T-helper 2 cell treated with Interferon-gamma antibody and Interleukin-4, amounts not matched to agents 100 ng/mL and 5 ng/mL, for 36 hours (primary cell): ENCODE results near the gene TCN2. TPM values are rescaled to one million over a fixed set of nuclear protein-coding genes. Genes with fewer than 3 reads are reported as not detected.

Source experiments
- intact Hi-C: fragments of 100-400 bp; cut with micrococcal nuclease; formaldehyde crosslinking; loops from one replicate; pipeline ENCODE4 v1.15.1; 2023
- total RNA-seq: library from RNA; stranded (reverse); gene quantifications from 2 replicates; pipeline ENCODE4 v1.2.3, GENCODE V29; 2022

TCN2 gene
- total RNA-seq, 1 donor from 2014 or later = 1.00 TPM

DNA sequence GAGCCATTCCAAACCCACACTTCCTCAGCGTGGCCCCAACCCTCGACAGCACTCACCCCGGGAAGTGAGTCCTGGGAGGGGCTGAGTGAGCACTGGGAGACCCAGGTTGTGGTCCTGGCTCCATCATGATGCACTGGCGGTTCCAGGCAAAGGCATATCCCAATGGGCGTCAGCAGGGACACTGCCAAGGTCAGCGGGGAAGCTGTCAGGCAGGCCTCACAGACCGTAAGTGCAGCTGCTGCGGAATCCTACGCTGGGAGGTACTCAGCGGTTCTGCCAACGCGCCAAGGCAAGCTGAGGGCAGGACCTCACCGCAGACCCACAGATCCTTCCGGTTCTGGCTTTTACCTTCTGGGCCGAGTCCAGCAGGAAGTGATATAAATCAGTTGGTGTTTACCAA lies 31.1 kb upstream of the TCN2 start:
- intact Hi-C loops = no loop called here

DNA sequence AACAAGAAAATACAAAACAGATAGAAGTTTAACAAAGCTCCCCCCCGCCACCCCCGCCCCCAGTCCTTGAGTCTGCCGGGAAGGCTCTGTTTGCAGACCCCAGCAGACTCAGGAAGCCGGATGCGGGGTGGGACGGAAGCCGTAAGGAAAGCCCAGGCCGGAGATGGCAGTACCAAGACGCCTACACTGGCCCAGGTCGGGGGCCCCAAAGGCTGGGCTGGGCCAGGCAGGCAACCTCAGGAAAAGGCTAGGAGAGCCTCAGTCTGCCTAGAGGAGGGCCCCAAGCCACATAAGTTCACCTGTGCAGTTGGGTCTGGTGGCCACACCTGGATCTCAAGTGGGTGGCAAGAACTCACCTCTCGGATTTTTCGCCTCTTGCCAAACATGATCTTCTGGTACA lies 28.5 kb upstream of the TCN2 start:
- intact Hi-C loops = no loop called here

DNA sequence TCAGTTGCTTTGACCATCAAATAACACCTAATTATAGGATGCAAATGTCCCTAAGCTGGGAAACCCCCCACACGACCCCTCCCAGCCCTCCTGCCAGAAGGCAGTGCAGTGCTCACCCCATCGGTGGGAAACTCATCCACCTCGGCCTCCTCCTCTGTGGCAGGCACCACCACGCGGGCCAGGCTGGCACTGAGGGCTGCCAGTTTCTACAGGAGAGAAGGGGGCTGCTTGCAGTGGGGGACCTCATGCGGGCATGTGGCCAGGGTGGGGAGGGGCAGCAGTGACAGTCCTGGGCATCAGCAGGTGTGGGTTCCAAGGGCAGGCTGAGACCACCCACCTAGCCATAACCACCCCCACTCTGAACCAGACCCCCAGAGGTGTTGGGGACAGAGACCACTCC lies 26.1 kb upstream of the TCN2 start:
- intact Hi-C loops = no loop called here

DNA sequence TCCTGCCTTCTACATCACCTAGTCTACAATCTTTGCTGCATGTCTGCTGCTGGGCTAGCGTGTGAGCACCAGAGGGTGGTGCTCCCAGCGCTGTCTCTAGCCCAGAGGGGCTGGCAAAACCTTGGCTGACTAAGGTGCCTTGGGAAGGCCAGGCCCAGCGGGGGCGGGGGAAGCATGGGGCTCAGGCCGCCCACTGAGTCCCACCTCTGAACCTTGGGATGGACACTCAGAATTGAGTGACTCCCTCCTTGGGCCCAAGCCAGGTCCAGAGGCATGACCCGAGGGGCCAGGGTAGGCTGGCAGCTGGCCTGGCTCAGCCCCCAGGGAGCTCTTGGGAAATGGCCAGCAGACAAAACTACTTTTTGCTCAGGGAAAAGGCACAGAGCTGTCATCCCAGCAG lies 24.9 kb upstream of the TCN2 start:
- intact Hi-C loops = no loop called here

DNA sequence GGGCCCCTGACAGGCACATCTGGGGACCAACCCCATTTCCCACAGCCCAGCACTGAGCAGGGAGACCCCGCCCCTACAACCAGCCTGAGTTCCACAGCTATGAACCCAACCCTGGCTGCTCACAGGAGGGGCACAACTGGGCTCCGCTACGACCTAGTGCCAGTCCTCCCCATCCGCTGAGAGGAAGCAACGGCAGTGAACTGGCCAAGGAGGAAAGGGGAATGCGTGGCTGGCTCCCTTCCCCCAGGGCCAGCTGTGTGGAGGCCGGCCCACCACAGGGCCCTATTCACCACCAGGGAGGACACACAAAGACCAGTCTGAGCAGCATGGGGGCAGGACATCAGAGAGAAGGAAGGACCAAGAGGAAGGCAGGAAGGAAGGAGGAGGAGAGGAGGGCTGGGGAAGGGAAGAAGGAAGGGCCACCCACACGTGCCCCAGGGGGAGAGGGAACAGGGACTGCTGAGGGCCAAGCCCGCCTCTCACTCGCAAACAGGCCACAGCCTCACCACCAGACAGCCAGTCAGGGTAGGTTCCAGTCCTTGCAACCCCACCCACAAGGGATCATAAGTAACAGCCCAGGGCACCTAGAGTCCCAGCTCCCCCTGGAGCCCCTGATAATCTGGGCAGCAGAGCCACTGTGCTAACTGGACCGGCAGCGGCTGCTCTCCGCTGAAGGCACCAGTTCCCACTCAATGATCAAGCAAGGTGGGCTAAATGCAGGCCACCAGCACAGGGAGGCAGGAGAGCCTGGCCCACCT lies 24.0 kb upstream of the TCN2 start:
- intact Hi-C loops = no loop called here

DNA sequence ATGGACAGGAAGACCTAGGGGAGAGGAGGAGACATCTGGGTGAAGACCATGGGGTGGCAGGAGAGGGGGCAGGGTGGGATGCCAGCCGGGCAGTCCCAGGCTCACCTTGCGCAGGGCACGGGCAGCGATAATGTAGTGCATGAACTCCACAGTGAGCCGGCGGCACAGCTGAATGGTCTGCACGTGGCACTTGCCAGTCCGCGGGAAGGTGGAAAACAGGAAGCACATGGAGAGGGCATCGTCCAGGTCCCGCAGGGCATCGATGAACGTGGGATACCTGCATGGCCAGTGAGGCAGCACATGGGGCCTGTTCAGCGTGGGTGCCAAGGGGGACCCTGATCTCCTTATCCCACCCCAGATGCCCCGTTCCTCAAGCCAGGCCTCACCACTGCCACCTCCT lies 22.5 kb upstream of the TCN2 start:
- intact Hi-C loops = no loop called here

DNA sequence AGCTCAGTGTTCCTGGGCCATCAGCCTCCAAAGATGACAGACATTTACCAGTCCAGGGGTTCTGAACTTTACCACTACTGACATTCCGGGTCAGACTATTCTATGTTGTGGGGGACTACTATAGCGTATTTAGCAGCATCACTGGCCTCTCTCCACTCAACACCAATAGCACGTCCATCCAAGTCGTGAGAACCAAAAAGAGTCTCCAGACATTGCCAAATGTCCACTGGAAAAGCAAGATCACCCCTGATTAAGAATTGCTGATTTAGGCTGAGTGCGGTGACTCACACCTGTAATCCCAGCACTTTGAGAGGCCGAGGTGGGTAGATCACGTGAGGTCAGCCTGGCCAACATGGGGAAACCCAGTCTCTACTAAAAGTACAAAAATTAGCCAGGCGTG lies 20.6 kb upstream of the TCN2 start:
- intact Hi-C loops = no loop called here

DNA sequence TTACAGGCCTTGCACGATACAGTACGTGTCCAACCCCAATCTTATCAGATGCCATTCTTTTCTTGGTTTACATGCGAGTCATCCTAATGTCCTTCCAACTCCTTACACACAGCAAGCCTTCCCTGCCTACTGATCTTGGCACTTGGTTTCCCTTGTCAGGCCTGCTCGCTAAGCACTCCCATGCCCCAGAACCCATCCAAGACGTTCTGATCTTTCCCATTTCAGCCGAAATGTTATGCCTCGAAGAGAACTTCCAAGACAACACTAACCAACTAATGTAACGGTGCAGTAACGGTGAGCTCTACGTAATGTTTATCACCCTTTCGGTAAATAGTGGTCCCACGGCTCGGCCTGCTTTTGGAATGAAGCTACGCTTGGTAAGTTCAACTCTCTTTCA lies 15.8 kb upstream of the TCN2 start:
- intact Hi-C loops = loop anchor here (5.0 kb wide), 1 partner anchor 76 kb away; the partner anchor contains the start of gene DUSP18

DNA sequence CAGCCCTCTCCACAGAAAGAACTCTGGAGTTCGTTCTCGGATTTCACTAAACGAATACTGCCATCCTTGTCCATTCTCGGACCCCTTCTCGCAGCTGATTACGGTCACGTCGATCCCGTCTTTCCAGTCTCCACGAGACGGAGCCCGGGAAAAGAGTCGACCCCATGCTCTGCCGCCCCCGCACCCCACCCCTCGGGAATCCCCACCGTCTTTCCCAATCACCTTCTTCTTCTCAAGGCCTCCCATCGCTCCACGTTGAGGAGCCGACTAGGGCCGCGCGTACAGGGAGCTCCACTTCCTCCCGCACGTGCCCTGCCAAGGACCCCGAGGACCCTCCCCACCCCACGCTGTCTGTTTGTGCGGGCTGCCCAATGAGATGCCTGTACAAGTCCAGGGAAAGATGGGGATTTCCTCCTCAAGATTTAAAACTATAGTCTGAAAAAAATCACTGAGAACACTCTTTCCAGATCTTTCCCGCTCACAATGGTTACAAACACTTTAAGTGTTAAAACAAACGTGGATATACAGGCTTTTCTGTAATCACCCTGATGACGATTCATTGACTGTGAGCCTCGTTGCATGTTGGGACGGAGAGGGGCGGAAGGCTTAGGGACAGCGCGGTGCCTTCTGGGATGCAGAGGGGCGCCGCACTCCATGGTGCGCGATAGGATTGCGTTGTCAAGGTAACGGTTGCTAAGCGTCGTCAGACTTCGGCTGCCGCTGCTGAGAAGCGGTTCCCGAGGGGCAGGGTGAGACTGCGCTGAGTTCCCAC lies 15.2 kb upstream of the TCN2 start, which contains the start of gene PES1:
Gene PES1 (minus strand): TSS at position 323 of the 772 bp plus-strand sequence. CDS start 77 bp downstream, at position 246.
- intact Hi-C loops = loop anchor here (2.0 to 5.0 kb wide), 3 partner anchors 15 to 753 kb away; partner anchors contain the start of genes ASCC2, DUSP18 and TCN2

DNA sequence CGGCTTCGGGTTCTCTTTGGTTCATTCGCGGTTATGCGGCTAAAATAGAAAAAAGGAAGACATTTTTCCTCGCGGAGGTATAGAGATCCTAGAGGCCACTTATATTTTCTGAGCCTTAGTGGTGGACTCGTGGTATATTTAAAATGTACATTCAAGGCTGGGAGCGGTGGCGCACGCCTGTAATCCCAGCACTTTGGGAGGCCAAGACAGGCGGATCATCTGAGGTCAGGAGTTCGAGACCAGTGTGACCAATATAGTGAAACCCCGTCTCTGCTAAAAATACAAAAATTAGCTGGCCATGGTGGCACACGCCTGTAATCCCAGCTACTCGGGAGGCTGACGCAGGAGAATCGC lies 14.6 kb upstream of the TCN2 start:
- intact Hi-C loops = loop anchor here (2.0 to 5.0 kb wide), 3 partner anchors 14 to 754 kb away; partner anchors contain the start of genes ASCC2, DUSP18 and TCN2

DNA sequence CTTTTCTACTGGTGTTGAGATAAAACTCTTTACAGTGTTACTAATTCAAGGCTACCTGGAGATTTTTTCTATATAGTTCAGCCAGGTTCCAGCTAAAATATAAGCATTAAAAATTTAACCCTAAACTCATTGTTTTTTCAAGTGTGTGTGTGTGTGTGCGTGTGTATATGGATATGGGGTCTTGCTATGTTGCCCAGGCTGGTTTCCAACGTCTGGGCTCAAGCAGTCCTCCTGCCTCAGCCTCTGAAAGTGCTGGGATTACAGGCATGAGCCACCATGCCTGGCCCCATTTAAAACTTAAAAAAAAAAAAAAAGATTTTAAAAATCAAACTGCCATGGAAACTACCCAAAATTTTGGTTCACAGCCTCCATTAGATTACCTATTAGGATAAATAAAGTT lies 10.8 kb upstream of the TCN2 start:
- intact Hi-C loops = no loop called here

DNA sequence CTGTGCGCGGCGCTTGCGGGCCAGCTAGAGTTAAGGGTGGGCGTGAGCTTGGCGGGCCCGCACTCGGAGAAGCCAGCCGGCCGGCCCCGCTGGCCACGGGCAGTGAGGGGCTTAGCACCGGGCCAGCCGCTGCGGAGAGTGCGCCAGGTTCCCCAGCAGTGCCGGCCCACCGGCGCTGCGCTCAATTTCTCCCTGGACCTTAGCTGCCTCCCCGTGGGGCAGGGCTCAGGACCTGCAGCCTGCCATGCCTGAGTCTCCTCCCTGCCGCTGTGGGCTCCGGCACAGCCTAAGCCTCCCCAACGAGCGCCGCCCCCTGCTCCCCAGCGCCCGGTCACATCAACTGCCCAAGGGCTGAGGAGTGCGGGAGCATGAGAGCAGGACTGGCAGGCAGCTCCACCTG lies 10.1 kb upstream of the TCN2 start:
- intact Hi-C loops = no loop called here

DNA sequence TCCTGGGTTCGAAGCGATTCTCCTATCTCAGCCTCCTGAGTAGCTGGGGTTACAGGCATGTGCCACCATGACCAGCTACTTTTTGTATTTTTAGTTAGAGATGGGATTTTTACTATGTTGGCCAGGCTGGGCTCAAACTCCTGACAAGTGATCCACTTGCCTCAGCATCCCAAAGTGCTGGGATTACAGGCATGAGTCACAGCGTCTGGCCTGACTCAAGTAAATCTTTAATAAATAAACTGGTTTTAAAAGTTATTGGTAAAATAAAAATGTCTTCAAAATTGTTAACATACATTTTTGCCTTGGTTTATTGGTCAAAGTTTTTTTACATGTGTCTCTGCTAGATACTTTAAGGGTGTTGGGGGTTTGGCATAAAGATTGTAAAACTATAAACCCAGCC lies 8.0 kb upstream of the TCN2 start:
- intact Hi-C loops = no loop called here

DNA sequence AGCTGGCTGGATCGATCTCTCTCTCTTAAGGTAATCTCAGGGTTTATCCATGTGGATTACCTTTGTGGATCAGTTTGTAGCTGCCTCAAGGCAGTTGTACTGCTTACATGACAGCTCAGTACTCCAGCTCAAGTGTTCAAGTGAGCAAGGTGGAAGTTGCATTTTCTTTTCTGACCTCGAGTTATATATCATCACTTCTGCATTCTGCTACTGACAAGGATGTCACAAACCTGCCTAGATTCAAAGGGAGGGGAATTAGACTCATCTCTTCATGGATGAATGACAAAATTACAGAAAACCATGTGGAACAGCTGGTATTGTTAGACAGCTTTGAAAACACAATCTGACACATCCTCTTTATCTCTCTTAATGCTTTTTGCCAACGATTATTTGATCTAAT lies 6.1 kb upstream of the TCN2 start:
- intact Hi-C loops = no loop called here

DNA sequence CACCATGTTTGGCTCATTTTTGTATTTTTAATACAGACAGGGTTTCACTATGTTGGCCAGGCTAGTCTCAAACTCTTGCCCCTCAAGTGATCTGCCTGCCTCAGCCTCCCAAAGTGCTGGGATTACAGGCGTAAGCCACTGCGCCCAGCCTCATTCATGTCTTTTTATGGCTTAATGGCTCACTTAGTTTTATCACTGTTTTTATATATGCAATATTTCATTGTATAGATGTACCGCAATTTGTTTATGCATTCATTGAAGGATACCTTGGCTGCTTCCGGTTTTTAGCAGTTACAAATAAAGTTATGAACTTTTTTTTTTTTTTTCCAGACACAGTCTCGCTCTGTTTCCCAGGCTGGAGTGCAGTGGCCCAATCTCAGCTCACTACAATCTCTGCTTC lies 5.5 kb upstream of the TCN2 start:
- intact Hi-C loops = no loop called here

DNA sequence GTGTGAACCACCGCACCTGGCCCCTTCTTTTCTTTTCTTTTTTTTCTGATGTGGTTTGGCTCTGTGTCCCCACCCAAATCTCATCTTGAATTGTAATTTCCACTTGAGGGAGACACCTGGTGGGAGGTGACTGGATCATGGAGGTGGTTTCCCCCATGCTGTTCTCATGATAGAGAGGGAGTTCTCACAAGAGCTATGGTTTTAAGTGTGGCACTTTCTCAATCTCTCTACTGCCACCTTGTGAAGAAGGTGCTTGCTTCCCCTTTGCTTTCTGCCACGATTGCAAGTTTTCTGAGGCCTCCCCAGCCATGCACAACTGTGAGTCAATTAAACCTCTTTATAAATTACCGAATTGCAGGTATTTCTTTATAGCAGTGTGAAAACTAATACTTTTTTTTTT lies 4.9 kb upstream of the TCN2 start:
- intact Hi-C loops = no loop called here

DNA sequence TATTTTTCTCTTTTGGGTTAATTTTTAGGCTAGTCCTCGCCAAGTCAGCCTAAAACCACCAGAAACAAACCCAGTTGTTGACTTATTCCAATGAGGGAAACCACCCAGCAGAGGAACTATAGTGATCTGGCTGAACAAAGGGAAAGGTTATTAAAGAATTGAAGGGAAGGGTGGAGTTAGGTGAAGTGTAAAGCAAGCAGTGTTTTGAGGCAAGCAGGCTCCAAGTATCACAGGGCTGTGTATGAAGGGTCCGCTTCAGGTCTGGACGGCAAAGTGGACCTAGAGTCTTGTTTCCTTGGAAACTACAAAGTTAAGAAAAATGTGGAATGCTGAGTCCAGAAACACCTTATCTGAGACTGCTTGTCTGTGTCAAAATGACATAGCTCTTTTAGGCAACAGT lies 3.2 kb upstream of the TCN2 start:
- intact Hi-C loops = no loop called here

DNA sequence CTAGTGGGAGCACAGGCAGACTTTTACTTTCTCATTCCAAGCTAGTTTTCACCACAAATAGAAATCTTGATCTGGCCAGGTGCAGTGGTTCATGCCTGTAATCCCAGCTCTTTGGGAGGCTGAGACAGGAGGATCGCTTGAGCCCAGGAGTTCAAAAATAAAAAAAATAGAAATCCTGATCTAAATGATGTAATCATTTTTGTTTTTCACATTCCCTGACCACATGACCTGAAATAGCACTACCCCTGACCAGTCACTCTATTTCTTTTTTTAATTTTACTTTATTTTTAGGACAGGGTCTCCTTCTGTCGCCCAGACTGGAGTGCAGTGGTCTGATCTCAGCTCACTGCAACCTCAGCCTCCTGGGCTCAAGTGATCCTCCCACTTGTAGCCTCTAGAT lies 2.3 kb upstream of the TCN2 start:
- intact Hi-C loops = no loop called here

DNA sequence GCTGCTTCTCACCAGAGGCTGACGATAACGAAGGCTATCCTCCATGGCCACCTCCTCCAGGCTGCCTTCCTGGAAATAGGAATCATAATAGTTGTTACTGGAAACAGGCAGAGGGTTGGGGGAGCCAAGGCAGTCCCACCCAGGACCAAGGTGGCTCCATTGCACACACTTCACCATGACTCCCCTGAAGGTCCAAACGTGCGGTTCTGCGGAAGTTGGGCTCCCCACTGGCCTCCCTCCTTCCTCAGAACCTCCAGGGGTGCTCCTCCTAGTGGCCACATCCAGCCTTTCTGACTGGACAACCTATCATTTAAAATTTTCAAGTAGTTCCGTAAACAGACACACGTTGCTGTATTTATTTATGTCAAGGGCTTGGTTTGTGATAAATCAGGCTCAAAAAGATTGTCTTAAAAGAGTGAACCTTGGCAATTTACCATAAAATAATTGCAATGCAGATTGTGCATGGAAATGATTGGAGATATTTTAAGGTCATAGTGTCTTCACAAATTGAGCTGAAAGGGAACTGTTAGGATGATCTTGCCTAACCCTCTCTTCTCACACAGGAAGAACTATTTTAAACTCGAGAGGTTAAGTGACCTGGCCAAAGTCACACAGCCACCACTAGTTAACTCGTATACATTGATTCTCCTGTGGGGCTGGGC lies 1.4 kb upstream of the TCN2 start:
- intact Hi-C loops = loop anchor here (2.0 kb wide), 1 partner anchor 13 kb away; no protein-coding TSS in a partner anchor

DNA sequence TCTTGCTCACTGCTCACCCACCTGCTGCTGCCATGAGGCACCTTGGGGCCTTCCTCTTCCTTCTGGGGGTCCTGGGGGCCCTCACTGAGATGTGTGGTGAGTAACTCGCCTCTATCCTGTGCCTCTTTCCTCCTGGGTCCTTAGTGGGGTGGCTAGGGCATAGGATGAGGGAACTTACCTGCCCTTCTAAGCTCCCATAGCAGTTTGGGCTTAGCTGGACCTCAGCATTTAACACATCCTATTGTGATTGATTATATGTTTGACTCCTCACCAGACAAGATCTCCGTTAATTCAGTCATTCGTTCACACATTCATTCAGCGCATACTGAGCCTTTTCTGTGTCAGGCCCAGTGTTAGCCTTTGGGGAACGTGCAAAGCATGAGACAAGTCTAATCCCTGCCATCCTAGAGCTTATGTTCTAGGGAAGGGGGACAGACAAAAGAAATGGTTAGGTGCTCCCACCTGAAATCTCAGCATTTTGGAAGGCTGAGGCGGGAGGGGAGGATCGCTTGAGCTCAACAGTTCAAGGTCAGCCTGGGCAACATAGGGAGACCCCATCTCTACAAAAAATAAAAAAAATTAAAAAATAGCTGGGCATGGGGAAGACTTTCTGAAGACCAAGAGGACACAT lies 441 bp downstream of the TCN2 start:
- intact Hi-C loops = loop anchor here (2.0 kb wide), 1 partner anchor 15 kb away; no protein-coding TSS in a partner anchor

DNA sequence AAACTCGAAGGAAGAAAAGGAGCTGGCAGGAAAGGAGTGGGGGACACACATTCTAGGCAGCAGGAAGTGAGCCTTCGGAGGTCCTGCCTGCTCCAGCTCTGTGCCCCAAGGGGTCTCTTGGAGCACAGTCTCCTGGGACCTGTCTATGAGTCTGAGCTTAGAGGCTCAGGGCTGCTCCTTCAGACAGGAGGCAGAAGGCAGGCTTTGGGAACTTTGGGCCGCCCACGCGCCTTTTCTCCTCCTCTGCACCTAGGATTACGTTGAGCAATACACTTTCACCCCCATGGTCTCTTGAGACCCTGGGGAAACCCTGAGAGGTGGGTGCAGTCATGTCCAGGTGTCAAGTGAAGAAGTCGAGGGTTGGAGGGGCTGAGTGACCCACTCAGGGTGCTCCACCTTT lies 965 bp downstream of the TCN2 start:
- intact Hi-C loops = loop anchor here (2.0 kb wide), 1 partner anchor 15 kb away; no protein-coding TSS in a partner anchor
